Thyroid gland (tissue), 4 donors: Measurements from ENCODE around the gene IQCE.

ENCODE experiments used
- CTCF ChIP-seq, 6 experiments: fragments of 200-600 bp in 3 of 6; fragments of 450-650 bp in 3 of 6; sonication (generic) in 3 of 6; IDR thresholded peaks; one replicate each; pipeline ENCODE4 v1.5.1; 2016 to 2019; ENCODE audit warnings: antibody characterized with exemption in 6 of 6, mild to moderate bottlenecking in 2 of 6, inconsistent platforms in 1 of 6, moderate library complexity in 1 of 6
- POLR2A ChIP-seq, 2 donors: fragments of 450-650 bp; IDR thresholded peaks; one replicate each; pipeline ENCODE4 v1.6.1; 2017; ENCODE audit warnings: antibody characterized with exemption in 2 of 2, mild to moderate bottlenecking in 2 of 2, moderate library complexity in 1 of 2

- TF ChIP-seq POLR2A (IDR thresholded peaks at IDR 0.05) (no peak), CTCF (IDR thresholded peaks at IDR 0.05) (no peak)
Observed at GRCh38 chr7:2566348-2566889, 7.6 kb downstream of the IQCE start.
